Activated naive CD8-positive, alpha-beta T cell treated with anti-CD3 and anti-CD28 coated beads, Interleukin-2, amount 50 U/mL, for 24 hours (primary cell): Measurements from ENCODE around the gene LRRC23.
"Not testable (repeated sequence)": the region's sequence is repeated elsewhere in the genome, so short reads cannot be mapped to it uniquely, and the experiment has no call there.

Experiments used
- ATAC-seq: fragments of 150-1000 bp; cut with Tn5 transposase; one replicate; pipeline ENCODE4 v1.10.0; 2021
- DNase-seq: peaks from one replicate; pipeline ENCODE4 v3.0.0; 2021
- H3K27ac Mint-ChIP-seq: one replicate; pipeline ENCODE4 v1.8.0; 2021; ENCODE audit warnings: mild to moderate bottlenecking, mixed read lengths
- H3K27me3 Mint-ChIP-seq: one replicate; pipeline ENCODE4 v1.8.0; 2021; ENCODE audit warnings: mixed read lengths
- H3K36me3 Mint-ChIP-seq: one replicate; pipeline ENCODE4 v1.8.0; 2021; ENCODE audit warnings: low read depth, mixed read lengths
- H3K4me1 Mint-ChIP-seq: one replicate; pipeline ENCODE4 v1.8.0; 2021; ENCODE audit warnings: mixed read lengths
- H3K4me3 Mint-ChIP-seq: one replicate; pipeline ENCODE4 v1.8.0; 2021; ENCODE audit warnings: mild to moderate bottlenecking, moderate library complexity, mixed read lengths
- H3K9me3 Mint-ChIP-seq: one replicate; pipeline ENCODE4 v1.8.0; 2021; ENCODE audit warnings: mixed read lengths

Gene LRRC23

DNA sequence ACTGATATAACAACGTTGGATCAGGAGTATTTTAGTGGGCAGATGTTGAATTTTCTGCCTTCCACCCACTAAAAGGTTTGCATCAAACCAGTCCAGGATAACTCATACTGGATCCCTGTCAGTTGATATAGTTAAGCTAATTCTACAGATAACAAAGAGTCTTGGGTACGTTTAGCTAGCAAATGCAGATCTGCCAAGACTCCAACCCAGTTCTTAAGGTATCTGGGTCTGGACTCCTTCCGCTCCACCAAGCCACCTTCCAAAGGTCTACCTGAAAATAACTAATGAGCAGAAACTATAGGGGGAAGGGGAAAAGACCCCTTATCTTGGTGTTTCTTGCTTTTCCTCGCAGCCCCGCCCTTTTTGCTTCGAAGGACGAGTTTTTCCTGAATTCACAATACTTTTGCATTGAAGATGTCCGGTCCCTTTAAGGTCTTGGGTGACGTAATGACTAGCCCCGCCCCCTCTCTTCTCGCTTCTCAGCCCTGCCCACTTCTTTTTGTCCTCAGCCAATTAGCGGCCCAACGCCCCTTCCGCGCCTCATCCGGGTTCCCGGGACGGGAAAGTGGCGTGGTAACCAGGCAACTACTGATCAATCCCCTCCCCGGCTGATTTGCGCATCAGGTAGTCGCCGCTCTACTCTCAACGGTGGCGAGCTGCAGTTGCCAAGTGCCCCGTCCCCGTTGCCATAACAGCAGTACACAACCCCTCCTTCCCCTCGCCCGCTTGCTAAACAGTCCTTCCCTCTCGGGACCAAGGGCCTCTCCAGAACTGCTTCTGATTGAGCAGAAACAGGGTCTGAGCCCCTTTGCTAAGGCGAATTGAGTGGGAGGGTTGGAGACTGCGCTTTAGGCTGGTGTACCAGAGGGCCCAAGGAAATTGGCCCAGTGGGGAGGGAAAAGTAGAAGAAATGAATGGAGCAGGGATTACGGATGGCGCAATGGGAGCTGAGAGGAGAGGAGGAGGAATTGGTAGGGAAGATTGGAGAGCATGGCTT lies at the start of gene LRRC23:
Gene LRRC23, plus strand, starts transcription at position 543 of the 997 bp plus-strand sequence. CDS start 812 bp downstream, outside the sequence.
- Mint-ChIP-seq H3K4me3 (no peak within 1 kb of the TSS), H3K36me3 (no peaks in the 10 kb centered on the region), H3K27ac (no peak within 1 kb of the TSS), H3K9me3 (no peaks in the 10 kb centered on the region), H3K27me3 (no peaks in the 10 kb centered on the region), H3K4me1 (peaks cover 10% of the 10 kb centered on the region)
- peak; percentile 97 for ATAC-seq
- peak; percentile 98 for DNase-seq

- no peak for ATAC-seq
- peaks cover 32% of the 10 kb centered on the region for H3K36me3 Mint-ChIP-seq
- DNase-seq = no peak
- no peaks in the 10 kb centered on the region for H3K9me3 Mint-ChIP-seq
- peak overlapping the region; percentile 35 for H3K27ac Mint-ChIP-seq
- H3K4me1 Mint-ChIP-seq = peaks cover 28% of the 10 kb centered on the region
- no peak overlapping the region for H3K4me3 Mint-ChIP-seq
- no peaks in the 10 kb centered on the region for H3K27me3 Mint-ChIP-seq
Measured at GRCh38 chr12:6855322-6855721, 49.3 kb upstream of the LRRC23 start.

- Mint-ChIP-seq H3K4me1 (peaks cover 12% of the 10 kb centered on the region), H3K27ac (no peak overlapping the region), H3K27me3 (no peaks in the 10 kb centered on the region), H3K36me3 (peaks cover 45% of the 10 kb centered on the region), H3K9me3 (no peaks in the 10 kb centered on the region), H3K4me3 (no peak overlapping the region)
- no peak for ATAC-seq
- DNase-seq = no peak
Measured at GRCh38 chr12:6858799-6859198, 45.8 kb upstream of the LRRC23 start.

DNA sequence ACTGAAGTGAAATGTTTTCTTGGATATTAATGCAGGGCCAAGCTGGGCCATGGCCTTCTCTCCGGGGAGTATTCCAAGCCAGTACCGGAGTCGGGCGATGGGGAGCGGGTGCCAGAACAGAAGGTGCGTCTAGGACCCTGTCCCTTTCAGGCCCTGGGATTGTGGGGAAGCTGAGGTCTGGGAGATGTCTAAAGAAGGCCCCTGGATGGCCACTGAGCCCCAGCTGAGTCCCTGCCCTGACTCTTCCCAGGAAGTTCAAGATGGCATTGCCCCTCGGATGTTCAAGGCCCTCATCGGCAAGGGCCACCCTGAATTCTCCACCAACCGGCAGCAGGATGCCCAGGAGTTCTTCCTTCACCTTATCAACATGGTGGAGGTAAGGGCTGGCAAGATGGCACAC lies 44.5 kb upstream of the LRRC23 start:
- H3K4me3 Mint-ChIP-seq = no peak overlapping the region
- DNase-seq (no peak), ATAC-seq (no peak)
- peaks cover 44% of the 10 kb centered on the region for H3K36me3 Mint-ChIP-seq
- H3K27me3 Mint-ChIP-seq = no peaks in the 10 kb centered on the region
- no peaks in the 10 kb centered on the region for H3K4me1 Mint-ChIP-seq
- no peaks in the 10 kb centered on the region for H3K9me3 Mint-ChIP-seq
- H3K27ac Mint-ChIP-seq = no peak overlapping the region

DNA sequence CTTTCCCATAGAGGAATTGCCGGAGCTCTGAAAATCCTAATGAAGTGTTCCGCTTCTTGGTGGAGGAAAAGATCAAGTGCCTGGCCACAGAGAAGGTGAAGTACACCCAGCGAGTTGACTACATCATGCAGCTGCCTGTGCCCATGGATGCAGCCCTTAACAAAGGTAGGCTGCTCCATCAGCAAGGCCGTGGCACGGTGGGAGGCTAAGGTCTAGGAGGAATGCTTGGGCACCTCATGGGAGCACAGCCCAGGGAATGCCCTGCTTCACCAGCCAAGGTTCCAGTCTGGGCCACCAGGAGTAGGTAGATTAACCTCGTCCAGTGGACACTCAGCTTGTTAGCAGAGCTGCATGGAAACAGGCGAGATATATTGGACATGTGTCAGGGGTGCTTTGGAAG lies 43.7 kb upstream of the LRRC23 start:
- Mint-ChIP-seq H3K9me3 (no peaks in the 10 kb centered on the region), H3K4me3 (no peak overlapping the region), H3K4me1 (peaks cover 5% of the 10 kb centered on the region), H3K27ac (no peak overlapping the region), H3K36me3 (peaks cover 45% of the 10 kb centered on the region), H3K27me3 (no peaks in the 10 kb centered on the region)
- ATAC-seq (no peak), DNase-seq (no peak)

DNA sequence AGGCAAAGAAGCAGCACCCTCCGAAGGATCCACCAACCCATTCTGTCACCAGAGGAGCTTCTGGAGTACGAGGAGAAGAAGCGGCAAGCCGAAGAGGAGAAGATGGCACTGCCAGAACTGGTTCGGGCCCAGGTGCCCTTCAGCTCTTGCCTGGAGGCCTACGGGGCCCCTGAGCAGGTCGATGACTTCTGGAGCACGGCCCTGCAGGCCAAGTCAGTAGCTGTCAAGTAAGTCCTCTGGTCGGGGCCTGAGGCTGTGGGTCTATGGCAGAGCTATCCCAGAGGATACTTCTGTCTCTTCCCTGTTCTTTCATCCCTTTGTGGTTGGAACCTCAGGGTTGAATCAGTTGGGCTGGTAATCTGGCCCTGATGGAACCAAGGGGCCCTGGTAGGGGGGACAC lies 43.2 kb upstream of the LRRC23 start:
- H3K36me3 Mint-ChIP-seq = peaks cover 45% of the 10 kb centered on the region
- no peak for DNase-seq

GRCh38 chr12:6863033-6863432 lies 41.6 kb upstream of the LRRC23 start:
- H3K4me3 Mint-ChIP-seq = no peak overlapping the region
- ATAC-seq (no peak), DNase-seq (no peak)
- peaks cover 37% of the 10 kb centered on the region for H3K36me3 Mint-ChIP-seq
- H3K27me3 Mint-ChIP-seq = peaks cover 2% of the 10 kb centered on the region
- no peak overlapping the region for H3K27ac Mint-ChIP-seq
- peaks cover 17% of the 10 kb centered on the region for H3K4me1 Mint-ChIP-seq
- no peaks in the 10 kb centered on the region for H3K9me3 Mint-ChIP-seq

More for the DNA sequence above, 43.2 kb upstream of the LRRC23 start:
- H3K27me3 Mint-ChIP-seq = no peaks in the 10 kb centered on the region
- H3K27ac Mint-ChIP-seq = no peak overlapping the region
- H3K9me3 Mint-ChIP-seq = no peaks in the 10 kb centered on the region
- ATAC-seq = no peak
- no peak overlapping the region for H3K4me3 Mint-ChIP-seq
- H3K4me1 Mint-ChIP-seq = peaks cover 8% of the 10 kb centered on the region

DNA sequence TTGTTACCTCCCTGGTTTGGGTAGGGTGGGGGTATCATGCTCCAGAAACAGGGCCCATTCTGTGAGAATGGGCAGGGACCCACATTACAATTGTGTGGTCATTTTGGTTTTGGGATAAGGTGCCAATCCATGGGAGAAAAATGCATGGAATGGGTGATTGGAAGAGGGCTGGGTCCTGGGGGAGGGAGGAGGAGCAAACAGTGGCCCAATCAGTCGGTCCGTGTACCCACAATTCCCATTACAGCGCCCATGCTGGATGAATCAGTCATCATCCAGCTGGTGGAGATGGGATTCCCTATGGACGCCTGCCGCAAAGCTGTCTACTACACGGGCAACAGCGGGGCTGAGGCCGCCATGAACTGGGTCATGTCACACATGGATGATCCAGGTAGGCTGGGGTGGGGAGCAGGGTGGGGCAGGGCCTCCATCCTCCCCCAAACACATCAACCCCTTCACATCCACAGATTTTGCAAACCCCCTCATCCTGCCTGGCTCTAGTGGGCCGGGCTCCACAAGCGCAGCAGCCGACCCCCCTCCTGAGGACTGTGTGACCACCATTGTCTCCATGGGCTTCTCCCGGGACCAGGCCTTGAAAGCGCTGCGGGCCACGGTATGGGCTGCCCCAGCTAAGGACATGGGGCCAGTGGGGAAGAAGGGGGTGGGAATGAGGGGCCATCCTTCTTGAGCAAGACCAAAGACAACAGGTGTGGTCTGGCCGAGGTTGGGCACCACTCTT lies 40.9 kb upstream of the LRRC23 start:
- Mint-ChIP-seq H3K27me3 (peaks cover 2% of the 10 kb centered on the region), H3K9me3 (no peaks in the 10 kb centered on the region), H3K36me3 (peaks cover 41% of the 10 kb centered on the region), H3K4me3 (no peak overlapping the region), H3K4me1 (peaks cover 22% of the 10 kb centered on the region), H3K27ac (no peak overlapping the region)
- DNase-seq (no peak), ATAC-seq (no peak)

- H3K4me3 Mint-ChIP-seq, H3K27ac Mint-ChIP-seq, DNase-seq, ATAC-seq, H3K9me3 Mint-ChIP-seq, H3K27me3 Mint-ChIP-seq: not testable (repeated sequence)
- H3K36me3 Mint-ChIP-seq = peaks cover 57% of the 10 kb centered on the region
- peaks cover 37% of the 10 kb centered on the region for H3K4me1 Mint-ChIP-seq
Measured at GRCh38 chr12:6865307-6865706, 39.3 kb upstream of the LRRC23 start.

DNA sequence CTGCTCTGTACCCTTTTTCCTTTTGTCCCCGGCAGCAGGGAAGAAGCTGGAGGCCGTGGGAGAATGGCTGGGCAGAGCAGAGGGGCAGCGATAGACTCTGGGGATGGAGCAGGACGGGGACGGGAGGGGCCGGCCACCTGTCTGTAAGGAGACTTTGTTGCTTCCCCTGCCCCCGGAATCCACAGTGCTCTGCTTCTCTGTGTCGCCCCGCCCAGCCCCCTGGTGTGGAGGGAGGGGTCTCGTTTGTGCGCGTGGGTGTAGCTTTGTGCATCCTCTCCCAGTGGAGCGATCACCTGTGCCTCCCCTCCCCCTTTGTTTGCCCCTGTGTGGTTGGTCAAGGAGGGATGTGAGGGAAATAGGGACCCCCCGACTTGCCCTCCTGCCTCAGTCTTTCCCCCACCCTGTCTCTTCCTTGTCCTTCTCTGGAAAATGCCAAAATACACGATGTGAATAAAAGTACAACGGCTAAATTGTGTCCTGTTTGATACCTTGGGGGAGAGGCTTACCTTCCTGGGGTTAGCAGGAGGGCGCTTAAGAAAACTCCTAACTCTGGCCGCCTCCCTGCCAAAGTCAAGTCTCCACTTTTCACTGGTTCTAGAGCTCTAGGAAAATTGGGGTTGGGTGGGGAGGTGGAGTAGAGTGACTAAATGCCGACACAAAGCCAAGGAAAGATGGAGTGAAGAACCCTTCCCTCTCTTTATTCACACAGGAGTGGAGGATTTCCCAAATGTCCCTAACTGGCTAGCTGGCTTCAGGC lies 38.3 kb upstream of the LRRC23 start:
- ATAC-seq (no peak), DNase-seq (peak; percentile 31)
- Mint-ChIP-seq H3K4me3 (peak overlapping the region; percentile 94), H3K27me3 (peaks cover 2% of the 10 kb centered on the region), H3K4me1 (peaks cover 48% of the 10 kb centered on the region), H3K9me3 (no peaks in the 10 kb centered on the region), H3K36me3 (peaks cover 58% of the 10 kb centered on the region), H3K27ac (peak overlapping the region; percentile 31)

GRCh38 chr12:6866920-6867412 lies 37.7 kb upstream of the LRRC23 start:
- peak overlapping the region; percentile 94 for H3K4me3 Mint-ChIP-seq
- H3K27me3 Mint-ChIP-seq = peaks cover 2% of the 10 kb centered on the region
- no peak for DNase-seq
- peaks cover 61% of the 10 kb centered on the region for H3K36me3 Mint-ChIP-seq
- H3K9me3 Mint-ChIP-seq = no peaks in the 10 kb centered on the region
- peak overlapping the region; percentile 97 for H3K27ac Mint-ChIP-seq
- peaks cover 54% of the 10 kb centered on the region for H3K4me1 Mint-ChIP-seq
- ATAC-seq = peak; percentile 2

GRCh38 chr12:6867413-6868210 lies 37.0 kb upstream of the LRRC23 start, which contains the start of gene TPI1:
TSS of gene TPI1 (plus strand) at chr12:6867531. CDS start at chr12:6867567, 36 bp downstream.
- Mint-ChIP-seq H3K27ac (peak within 1 kb of the TSS; percentile 97), H3K36me3 (peaks cover 61% of the 10 kb centered on the region), H3K4me3 (peak within 1 kb of the TSS; percentile 94), H3K9me3 (no peaks in the 10 kb centered on the region), H3K4me1 (peaks cover 60% of the 10 kb centered on the region), H3K27me3 (peaks cover 2% of the 10 kb centered on the region)
- DNase-seq (peak; percentile 87), ATAC-seq (peak; percentile 56)

GRCh38 chr12:6868211-6869048 lies 36.2 kb upstream of the LRRC23 start:
- H3K4me3 Mint-ChIP-seq = peak overlapping the region; percentile 94
- no peaks in the 10 kb centered on the region for H3K9me3 Mint-ChIP-seq
- peak overlapping the region; percentile 97 for H3K27ac Mint-ChIP-seq
- peaks cover 2% of the 10 kb centered on the region for H3K27me3 Mint-ChIP-seq
- DNase-seq (no peak), ATAC-seq (no peak)
- H3K4me1 Mint-ChIP-seq = peaks cover 64% of the 10 kb centered on the region
- peaks cover 59% of the 10 kb centered on the region for H3K36me3 Mint-ChIP-seq
